ENCODE data around the gene ABHD13.
"Not testable (repeated sequence)": the region's sequence is repeated elsewhere in the genome, so short reads cannot be mapped to it uniquely, and the experiment has no call there.

Gene ABHD13

GRCh38 chr13:108225440-108225839, 7.2 kb downstream of the ABHD13 start:
- no peak for DNase-seq

- DNase-seq = no peak
These were observed 8.0 kb downstream of the ABHD13 start for GRCh38 chr13:108226184-108226583.

- no peak for DNase-seq
These were observed 9.6 kb downstream of the ABHD13 start for GRCh38 chr13:108227651-108228272.

GRCh38 chr13:108230377-108230776, 12.2 kb downstream of the ABHD13 start:
- no peak for DNase-seq

DNA sequence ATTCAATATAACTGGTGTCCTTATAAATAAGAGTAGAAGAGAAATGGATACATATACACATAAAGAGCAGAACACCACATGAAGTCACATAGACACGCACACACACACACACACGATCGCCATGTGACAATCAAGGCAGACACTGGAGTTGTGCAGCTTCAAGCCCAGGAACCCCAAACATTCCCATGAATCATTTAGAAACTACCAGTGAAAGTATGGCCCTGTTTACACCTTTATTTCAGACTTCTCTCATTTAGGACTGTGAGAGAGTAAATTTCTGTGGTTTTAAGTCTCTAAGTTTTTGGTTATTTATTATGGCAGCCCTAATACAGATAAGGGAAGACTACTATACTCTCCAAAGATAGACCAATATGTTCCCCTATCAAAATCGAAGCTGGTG, 31.0 kb downstream of the ABHD13 start:
- DNase-seq = no peak

- no peak for DNase-seq
These were observed 39.1 kb downstream of the ABHD13 start for GRCh38 chr13:108257248-108257647.

DNA sequence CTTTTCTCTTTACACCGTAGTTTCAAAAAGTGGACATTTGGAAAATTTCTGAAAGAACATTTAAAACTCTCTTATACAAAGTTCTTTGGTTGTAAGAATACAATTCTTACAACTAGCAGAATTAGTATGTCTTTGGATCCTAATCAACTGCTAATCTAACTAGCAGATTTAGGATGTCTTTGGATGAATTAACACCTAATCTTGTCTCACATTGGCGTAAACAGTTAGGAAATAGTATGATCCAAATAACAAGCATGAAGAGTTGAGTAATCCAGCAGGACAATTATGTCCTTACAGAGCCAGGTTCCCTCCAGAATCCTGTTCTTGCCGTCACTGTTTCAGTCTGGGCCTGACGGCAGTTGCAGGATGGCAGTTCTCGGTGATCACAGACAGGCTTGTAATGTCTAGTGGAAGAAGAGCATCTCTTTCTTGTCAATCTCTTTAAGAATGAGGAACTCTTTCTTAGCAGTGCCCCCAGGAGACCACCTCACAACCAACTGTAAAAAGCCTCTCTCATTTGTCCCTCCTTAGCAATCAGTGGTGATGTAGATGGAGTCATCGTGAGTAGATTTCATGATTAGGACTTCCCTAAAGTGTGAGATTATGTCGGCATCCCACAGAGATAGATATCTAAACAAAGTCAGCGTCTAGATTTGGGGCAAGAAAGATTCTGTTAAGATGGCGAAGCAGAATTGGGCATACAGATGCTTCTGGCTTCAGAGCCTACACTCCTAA, 45.6 kb downstream of the ABHD13 start:
- DNase-seq = no peak

DNA sequence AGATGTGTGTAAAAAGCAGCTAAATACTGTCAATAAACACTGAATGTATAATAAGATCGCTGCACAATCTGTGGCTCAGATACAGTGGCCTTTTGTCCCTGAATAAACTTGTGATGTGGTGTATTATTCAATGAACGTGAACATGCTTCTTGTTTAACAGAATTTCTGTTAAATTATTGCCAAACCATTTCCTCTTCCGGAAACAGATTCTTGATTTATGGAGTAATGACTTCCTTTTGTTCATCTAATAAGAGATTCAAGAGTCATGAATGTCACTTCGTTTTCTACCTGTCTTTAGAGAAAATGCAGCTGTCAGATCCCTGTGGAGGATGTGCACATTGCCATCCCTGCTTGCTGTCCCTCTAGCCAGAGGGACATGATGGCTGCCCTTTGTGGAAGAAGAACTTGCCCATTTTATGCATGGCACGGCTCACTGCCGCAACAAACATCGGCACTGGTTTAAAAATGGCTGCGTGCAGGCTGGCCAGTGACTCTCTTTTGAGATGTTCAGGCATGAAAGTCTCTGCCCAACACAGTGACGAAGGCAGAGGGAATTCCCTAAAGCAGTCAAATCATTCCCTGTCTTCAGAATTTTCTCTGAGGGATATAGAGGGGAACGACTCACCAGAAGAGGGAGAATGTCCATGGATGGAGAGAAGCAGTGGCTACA, 48.3 kb downstream of the ABHD13 start:
- no peak for DNase-seq

GRCh38 chr13:108267347-108267746, 49.2 kb downstream of the ABHD13 start:
- no peak for DNase-seq

DNA sequence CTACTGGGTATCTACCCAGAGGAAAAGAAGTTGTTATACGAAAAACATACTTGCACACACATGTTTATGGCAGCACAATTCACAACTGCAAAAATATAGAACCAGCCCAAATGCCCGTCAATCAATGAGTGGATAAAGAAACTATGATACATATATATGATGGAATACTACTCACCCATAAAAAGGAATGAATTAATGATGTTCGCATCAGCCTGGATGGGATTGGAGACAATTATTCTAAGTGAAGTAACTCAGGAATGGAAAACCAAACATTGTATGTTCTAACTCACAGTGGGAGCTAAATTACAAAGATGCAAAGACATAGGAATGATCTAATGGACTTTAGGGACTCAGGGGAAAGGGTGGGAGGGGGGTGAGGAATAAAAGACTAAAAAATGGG, 49.7 kb downstream of the ABHD13 start:
- DNase-seq = not testable (repeated sequence)

DNA sequence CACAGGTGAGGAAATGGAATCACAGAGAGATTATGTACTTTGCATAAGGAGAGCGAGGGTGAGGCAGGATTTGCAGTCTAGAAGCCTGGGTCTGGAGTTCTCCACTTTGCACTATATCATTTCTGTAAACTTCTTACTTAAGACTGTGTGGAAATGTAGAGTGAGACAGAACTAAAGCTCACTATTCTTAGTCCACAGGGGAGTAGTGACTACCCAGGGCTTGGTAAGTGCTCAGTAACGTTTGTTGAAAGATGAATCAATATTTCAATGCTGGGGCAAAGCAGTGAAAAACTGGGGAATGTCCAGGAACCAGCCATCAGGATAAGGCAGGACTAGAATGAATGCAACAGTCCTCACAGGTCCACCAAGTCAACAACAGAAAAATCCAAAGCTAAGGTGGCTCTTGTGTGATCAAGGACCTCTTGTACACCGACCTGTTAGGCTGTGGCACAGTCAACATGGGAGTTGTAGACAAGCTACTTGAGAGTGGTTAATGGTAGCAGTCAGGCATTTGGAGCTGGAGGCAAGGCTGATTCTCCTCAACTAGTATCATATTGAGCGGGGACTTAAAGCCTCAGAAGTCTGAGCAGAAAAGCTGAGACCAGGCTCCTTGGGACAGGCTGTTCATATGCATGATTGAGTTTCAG, 50.4 kb downstream of the ABHD13 start:
- no peak for DNase-seq

GRCh38 chr13:108269601-108270328, 51.6 kb downstream of the ABHD13 start, which contains the start of gene TNFSF13B:
TNFSF13B (plus strand) TSS chr13:108269718; CDS start chr13:108269896, 178 bp downstream.
- DNase-seq = no peak

DNA sequence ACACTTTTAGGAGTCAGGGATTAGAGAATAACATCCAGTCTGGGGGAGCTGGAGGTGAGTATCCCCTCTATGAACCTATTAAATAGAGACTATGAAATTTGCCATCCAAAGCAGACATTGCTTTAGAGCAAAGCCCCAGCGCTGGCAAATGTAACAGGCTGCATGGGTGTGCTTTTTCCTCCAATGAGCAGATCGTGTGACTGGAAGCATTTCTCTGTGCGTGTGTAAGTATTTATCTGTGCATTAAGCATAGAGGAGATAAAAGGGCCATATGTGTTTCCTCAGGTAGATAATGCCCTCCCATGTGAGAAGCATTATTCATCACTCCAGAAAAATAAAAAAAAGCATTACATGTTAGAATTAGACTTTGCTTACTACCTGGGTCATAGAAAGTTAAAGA, 52.2 kb downstream of the ABHD13 start:
- no peak for DNase-seq

GRCh38 chr13:108272333-108272732, 54.1 kb downstream of the ABHD13 start:
- DNase-seq = no peak

GRCh38 chr13:108273429-108274118, 55.4 kb downstream of the ABHD13 start:
- no peak for DNase-seq

DNA sequence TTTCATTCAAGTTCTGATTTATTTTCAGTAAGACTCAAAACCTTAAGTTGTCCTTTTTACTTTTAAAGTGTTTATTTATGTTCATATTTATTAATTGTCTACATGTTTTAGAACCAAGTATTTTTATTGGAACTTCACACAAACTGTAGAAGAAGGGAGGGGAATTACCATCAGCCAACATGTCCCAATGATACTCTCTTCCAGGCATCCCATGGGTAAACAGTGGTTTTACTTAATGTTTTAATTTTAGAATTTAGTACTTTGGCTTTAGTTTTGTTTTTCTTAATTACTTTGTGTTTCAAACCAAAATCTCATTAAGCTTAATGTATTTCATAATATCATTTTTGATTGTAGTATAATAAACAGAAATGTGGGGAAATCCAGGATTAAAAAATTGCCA, 56.5 kb downstream of the ABHD13 start:
- no peak for DNase-seq

- no peak for DNase-seq
These were observed 57.9 kb downstream of the ABHD13 start for GRCh38 chr13:108276060-108276459.

DNA sequence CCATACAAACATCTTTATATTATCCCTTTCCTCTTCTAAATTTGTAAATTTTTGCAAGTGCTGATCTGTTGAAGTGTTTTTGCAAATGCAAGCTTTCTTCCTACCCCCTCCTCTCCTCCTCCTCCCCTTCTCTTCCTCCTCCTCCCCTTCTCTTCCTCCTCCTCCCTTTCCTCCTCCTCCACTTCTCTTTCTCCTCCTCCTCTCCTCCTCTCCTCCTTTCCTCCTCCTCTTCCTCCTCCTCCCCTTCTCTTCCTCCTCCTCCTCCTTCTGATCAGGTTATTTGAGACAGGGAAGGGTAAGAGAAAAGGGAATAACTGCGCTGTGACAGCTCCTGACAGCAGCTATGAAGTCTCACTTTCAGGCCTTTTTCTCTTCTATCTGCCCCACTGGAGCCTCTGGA, 60.3 kb downstream of the ABHD13 start:
- DNase-seq = no peak

GRCh38 chr13:108281901-108282300, 63.7 kb downstream of the ABHD13 start:
- DNase-seq = no peak

- DNase-seq = no peak
These were observed 64.9 kb downstream of the ABHD13 start for GRCh38 chr13:108283110-108283509.

All from NCI-H446 treated with DMSO at 0.1 percent for 48 hours (cell line).